Stimulated activated naive B cell treated with anti-CD40 and anti-IgM and Interleukin-4, amounts not matched to agents 10 μg/mL and 1 μg/mL and 100 μg/mL, for 72 hours (primary cell): ENCODE data around the gene MYL3.

Experiments used
- ATAC-seq, 2 donors: fragments of 150-1000 bp; cut with Tn5 transposase; replicated peaks; 2 replicates each; pipeline ENCODE4 v1.10.0; 2021; ENCODE audit warnings: moderate library complexity in 1 of 2
- DNase-seq: peaks from one replicate; pipeline ENCODE4 v3.0.0; 2021
- H3K27ac Mint-ChIP-seq: one replicate; pipeline ENCODE4 v1.8.0; 2022; ENCODE audit warnings: mild to moderate bottlenecking, mixed read lengths
- H3K27me3 Mint-ChIP-seq, 2 donors: one replicate each; pipeline ENCODE4 v1.8.0; 2022; ENCODE audit warnings: mixed read lengths in 2 of 2
- H3K36me3 Mint-ChIP-seq, 2 donors: one replicate each; pipeline ENCODE4 v1.8.0; 2022; ENCODE audit warnings: mixed read lengths in 2 of 2, mild to moderate bottlenecking in 1 of 2
- H3K4me1 Mint-ChIP-seq, 2 donors: one replicate each; pipeline ENCODE4 v1.8.0; 2022; ENCODE audit warnings: mixed read lengths in 2 of 2, mild to moderate bottlenecking in 1 of 2
- H3K4me3 Mint-ChIP-seq, 2 donors: one replicate each; pipeline ENCODE4 v1.8.0; 2022; ENCODE audit warnings: mild to moderate bottlenecking in 2 of 2, mixed read lengths in 2 of 2, moderate library complexity in 1 of 2
- H3K9me3 Mint-ChIP-seq, 2 donors: one replicate each; pipeline ENCODE4 v1.8.0; 2022; ENCODE audit warnings: mixed read lengths in 2 of 2, mild to moderate bottlenecking in 1 of 2

The MYL3 gene

GRCh38 chr3:46882377-46883053 lies 19.3 kb upstream of the MYL3 start:
- H3K36me3 Mint-ChIP-seq, result no peaks in the 10 kb centered on the region
- DNase-seq (no peak), ATAC-seq (peak; percentile 37 to 41)
- H3K9me3 Mint-ChIP-seq, result no peaks in the 10 kb centered on the region
- peaks cover 51 to 67% of the 10 kb centered on the region in 2 donors for H3K27me3 Mint-ChIP-seq
- peak overlapping the region; percentile 80 to 83 for H3K4me3 Mint-ChIP-seq
- H3K27ac Mint-ChIP-seq, result peak overlapping the region; percentile 47
- peaks cover 4 to 19% of the 10 kb centered on the region in 2 donors for H3K4me1 Mint-ChIP-seq

- ATAC-seq (peak; percentile 29 to 30), DNase-seq (no peak)
- Mint-ChIP-seq H3K36me3 (no peaks in the 10 kb centered on the region), H3K9me3 (no peaks in the 10 kb centered on the region), H3K4me1 (peaks cover 4 to 19% of the 10 kb centered on the region in 2 donors), H3K27ac (no peak overlapping the region), H3K27me3 (peaks cover 51 to 66% of the 10 kb centered on the region in 2 donors), H3K4me3 (peak overlapping the region; percentile 77 to 83)
Observed at GRCh38 chr3:46881596-46882376, 18.5 kb upstream of the MYL3 start.

GRCh38 chr3:46880884-46881595 lies 17.8 kb upstream of the MYL3 start:
- Mint-ChIP-seq H3K27ac (no peak overlapping the region), H3K4me1 (peaks cover 4 to 19% of the 10 kb centered on the region in 2 donors), H3K36me3 (no peaks in the 10 kb centered on the region), H3K4me3 (peak overlapping the region in 1 of 2 donors; percentile 47), H3K27me3 (peaks cover 51 to 59% of the 10 kb centered on the region in 2 donors), H3K9me3 (no peaks in the 10 kb centered on the region)
- ATAC-seq (no peak), DNase-seq (no peak)

- Mint-ChIP-seq H3K4me3 (no peak overlapping the region), H3K27me3 (peaks cover 30 to 37% of the 10 kb centered on the region in 2 donors), H3K36me3 (no peaks in the 10 kb centered on the region), H3K9me3 (no peaks in the 10 kb centered on the region), H3K4me1 (peaks cover 12 to 30% of the 10 kb centered on the region in 2 donors), H3K27ac (no peak overlapping the region)
- ATAC-seq (no peak), DNase-seq (no peak)
Observed at GRCh38 chr3:46878781-46879436, 15.7 kb upstream of the MYL3 start.

GRCh38 chr3:46877406-46878125 lies 14.3 kb upstream of the MYL3 start, which contains the start of gene PTH1R:
Gene PTH1R (plus strand): TSS chr3:46877721. CDS start chr3:46883560, 5,839 bp downstream.
- no peaks in the 10 kb centered on the region for H3K9me3 Mint-ChIP-seq
- DNase-seq, result no peak
- H3K27me3 Mint-ChIP-seq, result peaks cover 22 to 28% of the 10 kb centered on the region in 2 donors
- no peaks in the 10 kb centered on the region for H3K36me3 Mint-ChIP-seq
- H3K4me1 Mint-ChIP-seq, result peaks cover 21 to 35% of the 10 kb centered on the region in 2 donors
- no peak for ATAC-seq
- H3K4me3 Mint-ChIP-seq, result no peak within 1 kb of the TSS
- H3K27ac Mint-ChIP-seq, result no peak within 1 kb of the TSS

GRCh38 chr3:46876313-46877300 lies 13.4 kb upstream of the MYL3 start:
- no peak overlapping the region for H3K27ac Mint-ChIP-seq

GRCh38 chr3:46875560-46875959 lies 12.3 kb upstream of the MYL3 start:
- DNase-seq (no peak), ATAC-seq (no peak)
- H3K27ac Mint-ChIP-seq, result no peak overlapping the region
- H3K4me1 Mint-ChIP-seq, result peaks cover 20 to 36% of the 10 kb centered on the region in 2 donors
- H3K4me3 Mint-ChIP-seq, result no peak overlapping the region
- H3K9me3 Mint-ChIP-seq, result no peaks in the 10 kb centered on the region
- peaks cover 7 to 18% of the 10 kb centered on the region in 2 donors for H3K27me3 Mint-ChIP-seq
- no peaks in the 10 kb centered on the region for H3K36me3 Mint-ChIP-seq

More at GRCh38 chr3:46876313-46877300, 13.4 kb upstream of the MYL3 start:
- H3K4me3 Mint-ChIP-seq, result no peak overlapping the region
- H3K27me3 Mint-ChIP-seq, result peaks cover 17 to 21% of the 10 kb centered on the region in 2 donors
- H3K36me3 Mint-ChIP-seq, result no peaks in the 10 kb centered on the region
- DNase-seq, result no peak
- ATAC-seq, result no peak
- H3K9me3 Mint-ChIP-seq, result no peaks in the 10 kb centered on the region
- peaks cover 20 to 33% of the 10 kb centered on the region in 2 donors for H3K4me1 Mint-ChIP-seq

GRCh38 chr3:46874430-46874829 lies 11.2 kb upstream of the MYL3 start:
- no peaks in the 10 kb centered on the region for H3K36me3 Mint-ChIP-seq

GRCh38 chr3:46873521-46873920 lies 10.3 kb upstream of the MYL3 start:
- Mint-ChIP-seq H3K4me1 (peaks cover 20 to 32% of the 10 kb centered on the region in 2 donors), H3K36me3 (no peaks in the 10 kb centered on the region), H3K27ac (no peak overlapping the region), H3K4me3 (no peak overlapping the region), H3K27me3 (peaks cover 10 to 22% of the 10 kb centered on the region in 2 donors), H3K9me3 (no peaks in the 10 kb centered on the region)
- DNase-seq (no peak), ATAC-seq (peak; percentile 35 to 47)

More at GRCh38 chr3:46874430-46874829, 11.2 kb upstream of the MYL3 start:
- H3K27ac Mint-ChIP-seq, result no peak overlapping the region
- no peak overlapping the region for H3K4me3 Mint-ChIP-seq
- peak in 1 of 2 donors; percentile 23 for ATAC-seq
- H3K4me1 Mint-ChIP-seq, result peaks cover 20 to 36% of the 10 kb centered on the region in 2 donors
- peaks cover 7 to 13% of the 10 kb centered on the region in 2 donors for H3K27me3 Mint-ChIP-seq
- DNase-seq, result no peak
- H3K9me3 Mint-ChIP-seq, result no peaks in the 10 kb centered on the region

GRCh38 chr3:46871222-46871621 lies 8.0 kb upstream of the MYL3 start:
- DNase-seq (no peak), ATAC-seq (no peak)
- Mint-ChIP-seq H3K4me1 (peaks cover 20 to 31% of the 10 kb centered on the region in 2 donors), H3K27me3 (peaks cover 10 to 24% of the 10 kb centered on the region in 2 donors), H3K4me3 (no peak overlapping the region), H3K36me3 (no peaks in the 10 kb centered on the region), H3K27ac (no peak overlapping the region), H3K9me3 (no peaks in the 10 kb centered on the region)

GRCh38 chr3:46870651-46871050 lies 7.4 kb upstream of the MYL3 start:
- H3K4me3 Mint-ChIP-seq, result no peak overlapping the region
- H3K27ac Mint-ChIP-seq, result no peak overlapping the region
- peaks cover 10 to 24% of the 10 kb centered on the region in 2 donors for H3K27me3 Mint-ChIP-seq
- no peaks in the 10 kb centered on the region for H3K36me3 Mint-ChIP-seq
- H3K9me3 Mint-ChIP-seq, result no peaks in the 10 kb centered on the region
- no peak for DNase-seq
- ATAC-seq, result no peak
- peaks cover 20 to 31% of the 10 kb centered on the region in 2 donors for H3K4me1 Mint-ChIP-seq

- DNase-seq, result no peak
- Mint-ChIP-seq H3K4me1 (peaks cover 17 to 24% of the 10 kb centered on the region in 2 donors), H3K27me3 (peaks cover 10 to 24% of the 10 kb centered on the region in 2 donors), H3K9me3 (no peaks in the 10 kb centered on the region), H3K36me3 (no peaks in the 10 kb centered on the region), H3K27ac (no peak overlapping the region), H3K4me3 (no peak overlapping the region)
- ATAC-seq, result no peak
Observed at GRCh38 chr3:46869440-46869839, 6.2 kb upstream of the MYL3 start.
